ENCODE measurements around the gene POLR2F.
"Not testable (repeated sequence)": the region's sequence is repeated elsewhere in the genome, so short reads cannot be mapped to it uniquely, and the experiment has no call there.

POLR2F gene

GRCh38 chr22:37925767-37926166, 27.7 kb upstream of the POLR2F start:
- DNase-seq (ENCODE audit: low spot score) = no peak

- DNase-seq (ENCODE audit: low spot score) = no peak
Observed at GRCh38 chr22:37926358-37926757, 27.1 kb upstream of the POLR2F start.

GRCh38 chr22:37926771-37927636, 26.5 kb upstream of the POLR2F start:
- DNase-seq (ENCODE audit: low spot score) = no peak

- no peak for DNase-seq (ENCODE audit: low spot score)
Observed at GRCh38 chr22:37927637-37927936, 25.9 kb upstream of the POLR2F start.

GRCh38 chr22:37929390-37929789, 24.1 kb upstream of the POLR2F start:
- no peak for DNase-seq (ENCODE audit: low spot score)

GRCh38 chr22:37930270-37930951, 23.1 kb upstream of the POLR2F start:
- DNase-seq (ENCODE audit: low spot score) = peak; percentile 27

- peak; percentile 13 for DNase-seq (ENCODE audit: low spot score)
Observed at GRCh38 chr22:37930952-37931440, 22.5 kb upstream of the POLR2F start.

GRCh38 chr22:37931893-37932389, 21.6 kb upstream of the POLR2F start:
- no peak for DNase-seq (ENCODE audit: low spot score)

- DNase-seq (ENCODE audit: low spot score) = no peak
Observed at GRCh38 chr22:37932401-37932800, 21.1 kb upstream of the POLR2F start.

- no peak for DNase-seq (ENCODE audit: low spot score)
Observed at GRCh38 chr22:37932821-37933578, 20.5 kb upstream of the POLR2F start.

- peak; percentile 94 for DNase-seq (ENCODE audit: low spot score)
Observed at GRCh38 chr22:37933711-37934376, 19.7 kb upstream of the POLR2F start.

- no peak for DNase-seq (ENCODE audit: low spot score)
Observed at GRCh38 chr22:37940698-37941376, 12.7 kb upstream of the POLR2F start.

GRCh38 chr22:37942133-37942532, 11.4 kb upstream of the POLR2F start:
- no peak for DNase-seq (ENCODE audit: low spot score)

GRCh38 chr22:37943136-37943824, 10.2 kb upstream of the POLR2F start:
- peak; percentile 47 for DNase-seq (ENCODE audit: low spot score)

GRCh38 chr22:37943825-37944198, 9.7 kb upstream of the POLR2F start:
- no peak for DNase-seq (ENCODE audit: low spot score)

- not testable (repeated sequence) for DNase-seq (ENCODE audit: low spot score)
Observed at GRCh38 chr22:37944423-37944822, 9.1 kb upstream of the POLR2F start.

- DNase-seq (ENCODE audit: low spot score) = not testable (repeated sequence)
Observed at GRCh38 chr22:37947142-37947795, 6.2 kb upstream of the POLR2F start.

GRCh38 chr22:37951305-37951704, 2.2 kb upstream of the POLR2F start:
- DNase-seq (ENCODE audit: low spot score) = no peak

GRCh38 chr22:37952629-37953028, 870 bp upstream of the POLR2F start:
- DNase-seq (ENCODE audit: low spot score) = not testable (repeated sequence)

GRCh38 chr22:37953062-37953436, 450 bp upstream of the POLR2F start:
- DNase-seq (ENCODE audit: low spot score) = peak; percentile 18
